Activated CD8-positive, alpha-beta memory T cell treated with anti-CD3 and anti-CD28 coated beads, Interleukin-2, amount 50 U/mL, for 24 hours (primary cell): ENCODE measurements around the gene ZBED4.
A peak's percentile ranks its signal among the peaks of the same experiment; 100 is the strongest.
"Not testable (repeated sequence)": the region's sequence is repeated elsewhere in the genome, so short reads cannot be mapped to it uniquely, and the experiment has no call there.

Source experiments
- DNase-seq: peaks from one replicate; pipeline ENCODE4 v3.0.0-alpha.2; 2020; ENCODE audit errors: extremely low read depth

Gene ZBED4

GRCh38 chr22:49827271-49827852 lies 26.3 kb upstream of the ZBED4 start:
- DNase-seq, result no peak

GRCh38 chr22:49827853-49828598 lies 25.6 kb upstream of the ZBED4 start, which contains the start of gene BRD1:
TSS of gene BRD1 (minus strand) at chr22:49827873. CDS start at chr22:49824317, 3,556 bp downstream.
- DNase-seq, result no peak

GRCh38 chr22:49828599-49828965 lies 25.1 kb upstream of the ZBED4 start:
- DNase-seq, result no peak

GRCh38 chr22:49829044-49829853 lies 24.4 kb upstream of the ZBED4 start:
- DNase-seq, result no peak

- no peak for DNase-seq
Observed at GRCh38 chr22:49833340-49834007, 20.2 kb upstream of the ZBED4 start.

- DNase-seq, result peak; percentile 63
Observed at GRCh38 chr22:49838771-49839717, 14.6 kb upstream of the ZBED4 start.

GRCh38 chr22:49845241-49845640 lies 8.4 kb upstream of the ZBED4 start:
- no peak for DNase-seq

GRCh38 chr22:49845666-49846459 lies 7.8 kb upstream of the ZBED4 start:
- no peak for DNase-seq

GRCh38 chr22:49847751-49848689 lies 5.6 kb upstream of the ZBED4 start:
- DNase-seq, result no peak

- DNase-seq, result no peak
Observed at GRCh38 chr22:49848690-49849160, 4.9 kb upstream of the ZBED4 start.

- DNase-seq, result no peak
Observed at GRCh38 chr22:49849161-49850020, 4.3 kb upstream of the ZBED4 start.

GRCh38 chr22:49850021-49850911 lies 3.4 kb upstream of the ZBED4 start:
- no peak for DNase-seq

- DNase-seq, result no peak
Observed at GRCh38 chr22:49850959-49851802, 2.5 kb upstream of the ZBED4 start.

- DNase-seq, result not testable (repeated sequence)
Observed at GRCh38 chr22:49852568-49852897, 1.1 kb upstream of the ZBED4 start.

GRCh38 chr22:49853981-49854831 lies 562 bp downstream of the ZBED4 start:
- no peak for DNase-seq
